Activated CD4-positive, alpha-beta T cell treated with anti-CD3 and anti-CD28 coated beads, Interleukin-2, amount 10 ng/mL, durations not matched to agents 7 days and 5 days (primary cell): ENCODE results near the gene PLA2G7. TPM values are rescaled to one million over a fixed set of nuclear protein-coding genes. Genes with fewer than 3 reads are reported as not detected.
"Not testable (repeated sequence)": the region's sequence is repeated elsewhere in the genome, so short reads cannot be mapped to it uniquely, and the experiment has no call there.

Experiments used
- CTCF ChIA-PET: fragments of 350-600 bp; sonication (Branson Sonifier 250); formaldehyde crosslinking; loops from one replicate; lab custom pipeline; 2021; ENCODE audit warnings: antibody characterized with exemption; lab: Charles Lee
- POLR2A ChIA-PET: fragments of 350-600 bp; sonication (Branson Sonifier 250); formaldehyde crosslinking; loops from one replicate; lab custom pipeline; 2021; ENCODE audit warnings: antibody characterized with exemption; lab: Charles Lee
- DNase-seq: peaks from one replicate; pipeline ENCODE4 v3.0.0-alpha.2; 2020
- H3K27ac Mint-ChIP-seq: one replicate; pipeline ENCODE4 v1.8.0; 2021; ENCODE audit warnings: mild to moderate bottlenecking, moderate library complexity, mixed read lengths
- H3K27me3 Mint-ChIP-seq: one replicate; pipeline ENCODE4 v1.8.0; 2021; ENCODE audit warnings: mixed read lengths
- H3K36me3 Mint-ChIP-seq: one replicate; pipeline ENCODE4 v1.8.0; 2021; ENCODE audit warnings: low read depth, mixed read lengths
- H3K4me1 Mint-ChIP-seq: one replicate; pipeline ENCODE4 v1.8.0; 2021; ENCODE audit warnings: mixed read lengths
- H3K4me3 Mint-ChIP-seq: one replicate; pipeline ENCODE4 v1.8.0; 2021; ENCODE audit warnings: mild to moderate bottlenecking, moderate library complexity, mixed read lengths
- H3K9me3 Mint-ChIP-seq: one replicate; pipeline ENCODE4 v1.8.0; 2021; ENCODE audit warnings: mixed read lengths
- total RNA-seq, 2 experiments: library from RNA; stranded (reverse); gene quantifications; one replicate each; pipeline ENCODE4 v1.2.3, GENCODE V29; 2021

Gene PLA2G7
- total RNA-seq, result not detected

DNA sequence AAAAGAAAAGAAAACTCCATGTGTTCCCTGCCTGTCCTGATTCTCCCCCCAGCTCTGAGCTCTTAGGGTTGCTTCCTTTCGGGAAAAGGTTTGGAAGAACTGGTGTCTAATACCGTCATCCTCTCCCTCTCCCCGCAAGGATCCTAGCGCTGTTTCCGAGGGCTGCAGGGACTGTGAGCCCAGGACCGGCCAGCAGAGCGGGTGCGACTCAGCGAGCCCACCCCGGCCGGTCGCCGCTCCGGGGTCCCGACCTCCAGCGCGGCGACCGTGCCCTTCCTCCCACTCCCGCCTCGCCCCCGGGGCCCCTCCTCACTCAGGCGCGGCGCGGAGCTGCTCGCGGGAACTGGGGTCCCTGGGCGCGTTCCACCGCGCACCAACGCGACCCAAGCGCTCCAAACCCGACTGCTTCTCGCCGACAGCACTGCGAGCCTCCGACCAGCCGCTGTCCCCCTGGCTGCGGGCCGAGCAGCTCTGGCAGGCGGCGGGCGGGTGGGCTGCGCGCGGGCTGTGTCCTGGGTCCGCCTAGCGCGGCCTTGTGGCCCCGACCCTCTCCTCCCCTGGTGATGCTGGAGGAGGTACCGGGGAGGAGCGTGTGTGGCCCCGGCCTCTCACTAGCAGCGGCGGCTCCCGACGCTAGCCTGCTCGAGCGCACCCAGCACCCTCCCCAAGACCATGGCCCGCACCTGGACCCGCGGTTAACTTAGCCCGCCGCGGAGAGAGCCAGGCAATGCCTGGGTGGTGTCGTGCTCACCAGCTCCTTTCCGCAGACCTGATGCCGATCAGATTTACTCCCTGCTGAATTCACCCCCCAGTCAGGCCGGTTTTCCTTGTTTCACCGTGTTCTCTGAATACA lies at the start of gene PLA2G7:
Gene PLA2G7, minus strand, starts transcription at position 509 of the 853 bp plus-strand sequence. CDS start 12,484 bp downstream, outside the sequence.
- POLR2A ChIA-PET, result no interaction called here
- peaks cover 58% of the 10 kb centered on the region for H3K27me3 Mint-ChIP-seq
- H3K4me3 Mint-ChIP-seq, result no peak within 1 kb of the TSS
- H3K36me3 Mint-ChIP-seq, result no peaks in the 10 kb centered on the region
- CTCF ChIA-PET, result no interaction called here
- H3K9me3 Mint-ChIP-seq, result no peaks in the 10 kb centered on the region
- no peak for DNase-seq
- H3K27ac Mint-ChIP-seq, result no peak within 1 kb of the TSS
- peaks cover 6% of the 10 kb centered on the region for H3K4me1 Mint-ChIP-seq

DNA sequence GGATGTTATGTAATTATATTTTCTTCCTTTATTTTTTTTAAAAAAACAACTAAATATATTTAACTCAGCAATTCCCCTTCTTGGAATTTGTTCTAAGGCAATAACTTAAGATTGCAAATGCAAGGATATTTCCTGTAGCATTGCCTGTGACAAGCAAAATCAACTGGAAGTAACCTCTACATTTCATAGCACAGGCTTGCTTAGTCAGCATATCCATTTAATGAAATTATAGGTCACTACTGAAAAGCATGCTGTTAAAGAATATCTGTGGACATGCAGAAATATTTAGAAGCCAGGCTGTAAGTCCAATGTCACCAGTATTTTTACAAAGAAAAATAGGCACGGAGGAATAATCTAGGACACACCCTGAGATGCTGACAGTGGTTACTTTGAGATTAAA lies 49.4 kb upstream of the PLA2G7 start:
- H3K9me3 Mint-ChIP-seq, result no peaks in the 10 kb centered on the region
- CTCF ChIA-PET, result no interaction called here
- H3K27me3 Mint-ChIP-seq, result no peaks in the 10 kb centered on the region
- POLR2A ChIA-PET, result no interaction called here
- no peaks in the 10 kb centered on the region for H3K4me1 Mint-ChIP-seq
- H3K4me3 Mint-ChIP-seq, result no peak overlapping the region
- H3K27ac Mint-ChIP-seq, result no peak overlapping the region
- no peak for DNase-seq
- no peaks in the 10 kb centered on the region for H3K36me3 Mint-ChIP-seq

DNA sequence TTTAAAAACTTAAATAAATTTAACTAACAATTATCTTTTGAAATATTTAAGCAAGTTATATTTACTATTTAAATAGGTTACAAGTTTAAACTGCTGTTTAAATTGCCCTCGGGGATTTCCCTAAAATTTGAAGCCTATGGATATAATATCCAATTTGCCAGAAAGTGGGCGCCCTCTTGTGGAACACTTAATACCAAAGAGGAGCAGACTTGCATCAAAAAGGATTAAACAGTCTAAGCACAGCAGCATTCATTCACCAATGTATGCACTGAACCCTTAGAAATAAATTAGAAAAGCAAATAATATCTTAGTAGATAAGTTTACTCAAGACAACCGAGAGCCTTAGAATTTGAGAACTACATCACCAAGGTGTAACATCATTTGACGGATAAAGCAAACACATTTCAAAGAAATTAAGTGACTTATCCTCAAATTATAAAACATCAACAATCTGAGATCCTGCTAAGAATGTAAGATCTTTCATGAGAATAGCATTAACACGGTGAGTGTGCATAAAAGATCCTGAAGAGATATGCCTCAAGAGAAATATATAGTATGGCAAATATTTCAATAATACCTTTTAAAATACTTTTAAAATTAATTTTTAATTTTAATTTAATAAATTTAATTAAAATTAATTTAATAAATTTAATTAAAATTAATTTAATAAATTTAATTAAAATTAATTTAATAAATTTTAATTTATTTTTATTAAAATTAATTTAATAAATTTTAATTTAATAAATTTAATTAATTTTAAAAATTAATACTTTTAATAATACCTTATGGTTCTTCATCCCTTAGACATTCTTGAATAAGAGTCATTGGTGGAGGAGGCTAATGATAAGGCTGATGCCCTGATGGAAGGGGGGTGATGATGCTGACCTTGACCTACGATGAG lies 46.6 kb upstream of the PLA2G7 start:
- Mint-ChIP-seq H3K27me3 (no peaks in the 10 kb centered on the region), H3K4me3 (no peak overlapping the region), H3K36me3 (no peaks in the 10 kb centered on the region), H3K9me3 (no peaks in the 10 kb centered on the region), H3K27ac (no peak overlapping the region), H3K4me1 (no peaks in the 10 kb centered on the region)
- POLR2A ChIA-PET, result no interaction called here
- DNase-seq, result peak; percentile 36
- CTCF ChIA-PET, result no interaction called here

DNA sequence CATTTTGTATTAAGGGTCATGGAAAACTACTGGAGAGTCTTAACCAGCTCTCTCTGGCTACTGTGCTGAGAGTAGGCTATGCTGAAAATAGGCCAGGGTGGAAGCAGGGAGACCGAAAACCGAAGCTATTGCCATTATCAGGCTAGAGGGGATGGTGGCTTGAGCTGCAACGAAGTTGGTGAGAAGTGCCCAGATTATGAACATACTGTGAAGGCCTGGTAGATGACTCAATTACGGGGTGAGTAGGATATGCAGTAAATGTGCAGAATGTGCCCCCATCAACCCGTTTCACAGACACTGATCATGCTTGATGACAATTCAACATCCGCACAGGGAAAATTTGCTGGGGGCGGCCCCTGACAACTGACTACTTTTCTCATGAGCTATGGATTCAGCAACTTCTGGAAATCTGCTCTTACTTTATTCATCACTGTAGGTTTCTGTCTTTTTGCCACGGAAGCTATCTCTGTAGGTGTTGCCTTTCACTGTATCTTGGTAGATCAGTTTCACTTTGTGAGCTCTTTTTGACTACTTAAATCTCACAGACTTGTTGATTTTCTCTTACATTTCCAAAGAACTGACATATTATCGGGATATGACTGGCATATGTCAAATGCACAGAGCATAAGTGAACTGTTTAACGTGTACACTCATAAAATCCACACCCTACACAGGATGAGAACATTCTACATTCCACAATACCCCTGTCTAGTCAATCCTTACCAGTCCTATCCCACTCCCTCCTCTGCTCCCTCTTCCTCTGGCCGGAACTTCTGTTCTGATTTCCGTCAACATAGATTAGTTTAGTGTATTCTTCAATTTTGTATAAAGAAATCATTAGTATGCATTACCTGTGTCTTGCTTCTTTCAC lies 42.5 kb upstream of the PLA2G7 start:
- POLR2A ChIA-PET, result no interaction called here
- Mint-ChIP-seq H3K4me3 (no peak overlapping the region), H3K9me3 (no peaks in the 10 kb centered on the region), H3K27ac (no peak overlapping the region), H3K36me3 (no peaks in the 10 kb centered on the region), H3K4me1 (no peaks in the 10 kb centered on the region), H3K27me3 (no peaks in the 10 kb centered on the region)
- no peak for DNase-seq
- CTCF ChIA-PET, result interaction anchor here (1.3 kb wide), 1 partner anchor 10 kb away, joined by 3 read pairs; no protein-coding TSS in a partner anchor

DNA sequence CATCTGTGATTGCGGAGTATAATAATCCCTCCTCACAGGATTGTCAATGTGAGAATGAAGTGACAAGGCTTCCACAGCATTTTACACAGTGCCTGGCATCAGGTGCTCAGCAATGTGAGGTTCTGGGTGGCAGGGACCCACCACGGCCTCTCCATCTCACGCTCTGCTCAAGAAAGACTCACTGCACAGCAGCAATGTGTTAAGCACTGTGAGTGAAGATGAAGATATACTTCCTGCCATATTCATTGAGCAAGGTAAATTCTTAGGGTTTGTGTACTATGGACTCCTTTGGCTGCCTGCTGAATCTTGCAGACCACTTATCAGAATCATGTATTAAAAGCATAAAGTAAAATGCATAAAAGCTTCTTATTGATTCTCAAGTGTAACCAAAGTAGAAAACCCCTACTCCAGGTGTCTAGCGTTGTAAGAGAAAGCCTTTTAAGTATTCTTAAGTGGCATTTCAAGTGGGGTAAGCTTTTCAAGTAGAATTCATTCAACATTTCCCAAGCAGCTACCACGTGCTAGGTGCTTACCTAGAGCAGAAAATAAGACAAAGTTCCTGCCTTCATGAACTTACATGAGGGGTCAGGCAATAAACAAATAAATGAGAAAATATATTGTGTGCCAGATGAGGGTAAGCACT lies 41.0 kb upstream of the PLA2G7 start:
- DNase-seq, result no peak
- Mint-ChIP-seq H3K4me1 (no peaks in the 10 kb centered on the region), H3K27me3 (no peaks in the 10 kb centered on the region), H3K9me3 (no peaks in the 10 kb centered on the region), H3K4me3 (no peak overlapping the region), H3K27ac (no peak overlapping the region), H3K36me3 (no peaks in the 10 kb centered on the region)
- ChIA-PET CTCF (no interaction called here), POLR2A (no interaction called here)

DNA sequence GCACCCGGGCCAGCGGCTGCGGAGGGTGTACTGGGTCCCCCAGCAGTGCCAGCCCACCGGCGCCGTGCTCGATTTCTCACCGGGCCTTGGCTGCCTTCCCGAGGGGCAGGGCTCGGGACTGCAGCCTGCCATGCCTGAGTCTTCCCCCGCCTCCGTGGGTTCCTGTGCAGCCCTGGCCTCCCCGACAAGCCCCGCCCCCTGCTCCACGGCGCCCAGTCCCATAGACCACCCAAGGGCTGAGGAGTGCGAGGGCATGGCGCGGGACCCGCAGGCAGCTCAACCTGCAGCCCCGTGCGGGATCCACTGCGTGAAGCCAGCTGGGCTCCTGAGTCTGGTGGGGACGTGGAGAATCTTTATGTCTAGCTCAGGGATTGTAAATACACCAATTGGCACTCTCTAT lies 39.6 kb upstream of the PLA2G7 start:
- H3K27ac Mint-ChIP-seq, H3K9me3 Mint-ChIP-seq, H3K36me3 Mint-ChIP-seq, H3K4me3 Mint-ChIP-seq, H3K4me1 Mint-ChIP-seq, DNase-seq, CTCF ChIA-PET, H3K27me3 Mint-ChIP-seq, POLR2A ChIA-PET: not testable (repeated sequence)

DNA sequence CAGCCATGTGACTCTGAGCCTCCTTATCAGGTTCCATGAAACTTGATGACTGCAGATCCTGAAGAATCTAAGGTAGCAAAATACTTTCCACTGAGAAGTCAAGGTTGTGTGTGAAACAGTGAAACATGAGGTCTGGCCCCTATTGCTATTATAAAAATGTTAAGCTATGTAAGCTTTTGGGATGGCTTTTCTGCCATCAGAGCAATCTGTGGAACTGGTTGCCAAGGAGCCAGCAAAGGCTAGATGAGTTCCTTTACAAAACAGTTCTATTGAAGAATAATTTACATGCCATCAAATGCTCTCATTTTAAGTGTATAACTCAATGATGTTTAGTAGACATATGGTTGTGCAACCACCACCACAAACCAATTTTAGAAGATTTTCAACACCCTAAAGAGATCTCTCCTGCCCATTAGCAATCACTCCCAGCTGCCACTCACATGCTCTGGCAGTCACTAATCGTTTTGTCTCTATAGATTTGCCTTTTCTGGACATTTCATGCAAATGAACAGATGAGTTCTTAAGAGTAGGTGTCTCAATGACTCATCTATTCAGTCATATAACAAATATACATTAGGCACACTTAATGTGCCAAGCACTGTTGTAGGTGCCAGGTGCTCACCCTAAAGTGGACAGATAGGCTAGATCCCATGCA lies 38.2 kb upstream of the PLA2G7 start:
- Mint-ChIP-seq H3K27me3 (peaks cover 6% of the 10 kb centered on the region), H3K27ac (no peak overlapping the region), H3K4me1 (no peaks in the 10 kb centered on the region), H3K4me3 (no peak overlapping the region), H3K9me3 (no peaks in the 10 kb centered on the region), H3K36me3 (no peaks in the 10 kb centered on the region)
- POLR2A ChIA-PET, result no interaction called here
- DNase-seq, result no peak
- CTCF ChIA-PET, result interaction anchor here (0.9 kb wide), 1 partner anchor 15 kb away, joined by 3 read pairs; no protein-coding TSS in a partner anchor

DNA sequence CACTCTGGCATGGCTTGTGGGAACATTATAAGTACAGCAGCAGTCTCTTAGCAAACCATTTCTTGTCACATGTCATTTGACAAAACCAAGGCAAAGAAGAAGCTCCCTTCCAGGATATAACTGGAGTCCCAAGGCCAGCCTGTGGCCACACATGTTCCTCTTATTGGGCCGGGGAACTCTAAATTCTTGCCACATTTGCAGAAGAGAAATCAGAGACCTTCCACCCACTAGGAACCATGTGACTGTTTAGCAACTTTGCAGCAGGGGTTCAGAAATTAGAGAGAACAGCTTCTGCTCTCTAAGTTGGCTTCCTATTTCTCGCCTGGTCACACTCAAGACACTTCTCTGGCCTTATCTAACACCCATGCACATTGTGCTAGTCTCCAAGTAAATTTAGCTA lies 37.6 kb upstream of the PLA2G7 start:
- no peak overlapping the region for H3K27ac Mint-ChIP-seq
- CTCF ChIA-PET, result interaction anchor here (0.9 kb wide), 1 partner anchor 16 kb away, joined by 3 read pairs; no protein-coding TSS in a partner anchor

DNA sequence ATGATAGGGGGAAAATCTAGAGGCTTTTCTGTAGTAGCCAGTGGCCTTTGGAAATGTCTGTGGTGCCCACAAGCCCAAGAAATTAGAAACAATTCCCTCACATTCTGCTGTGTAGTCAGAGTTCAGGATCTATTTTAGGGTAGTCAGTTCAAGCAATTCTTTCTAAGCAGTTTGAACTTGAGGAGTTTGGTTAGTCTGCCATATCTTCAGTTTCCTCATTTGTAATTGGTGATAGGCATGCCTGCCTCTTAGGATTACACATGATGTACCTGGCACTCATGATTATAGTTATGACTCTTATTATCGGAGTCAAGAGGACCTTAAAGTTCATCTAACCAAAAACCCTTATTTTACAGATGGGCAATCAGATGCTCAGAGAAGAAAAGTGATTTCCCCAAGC lies 36.8 kb upstream of the PLA2G7 start:
- ChIA-PET CTCF (interaction anchor here (0.9 kb wide), 1 partner anchor 17 kb away, joined by 3 read pairs; no protein-coding TSS in a partner anchor), POLR2A (no interaction called here)
- DNase-seq, result no peak
- H3K4me3 Mint-ChIP-seq, result no peak overlapping the region
- H3K27ac Mint-ChIP-seq, result no peak overlapping the region
- H3K36me3 Mint-ChIP-seq, result no peaks in the 10 kb centered on the region
- no peaks in the 10 kb centered on the region for H3K4me1 Mint-ChIP-seq
- no peaks in the 10 kb centered on the region for H3K9me3 Mint-ChIP-seq
- peaks cover 9% of the 10 kb centered on the region for H3K27me3 Mint-ChIP-seq

More for the DNA sequence above, 37.6 kb upstream of the PLA2G7 start:
- no peaks in the 10 kb centered on the region for H3K4me1 Mint-ChIP-seq
- POLR2A ChIA-PET, result no interaction called here
- peaks cover 7% of the 10 kb centered on the region for H3K27me3 Mint-ChIP-seq
- H3K9me3 Mint-ChIP-seq, result no peaks in the 10 kb centered on the region
- H3K36me3 Mint-ChIP-seq, result no peaks in the 10 kb centered on the region
- DNase-seq, result no peak
- H3K4me3 Mint-ChIP-seq, result no peak overlapping the region

DNA sequence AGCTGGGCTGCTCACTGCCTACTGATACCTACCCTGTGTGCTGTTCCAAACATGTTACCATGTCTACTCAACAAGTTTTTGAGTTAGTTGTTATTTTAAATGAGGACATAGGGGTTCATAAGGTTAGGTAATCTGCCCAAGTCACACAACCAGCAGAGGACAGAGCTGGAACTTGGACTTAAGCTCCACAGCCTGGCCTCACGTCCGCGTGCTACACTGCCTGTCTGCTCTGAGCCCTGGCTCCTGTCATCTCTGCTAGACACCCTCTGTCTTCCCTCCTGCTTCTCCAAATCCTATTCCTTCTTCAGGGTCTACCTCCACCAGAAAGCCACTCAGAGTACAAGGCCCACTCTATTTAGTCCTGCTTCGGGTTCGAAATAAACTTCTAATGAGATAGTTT lies 29.8 kb upstream of the PLA2G7 start:
- no peak overlapping the region for H3K27ac Mint-ChIP-seq
- peaks cover 8% of the 10 kb centered on the region for H3K27me3 Mint-ChIP-seq
- no peaks in the 10 kb centered on the region for H3K36me3 Mint-ChIP-seq
- POLR2A ChIA-PET, result no interaction called here
- no peaks in the 10 kb centered on the region for H3K9me3 Mint-ChIP-seq
- no peak overlapping the region for H3K4me3 Mint-ChIP-seq
- no peak for DNase-seq
- CTCF ChIA-PET, result no interaction called here
- H3K4me1 Mint-ChIP-seq, result no peaks in the 10 kb centered on the region

DNA sequence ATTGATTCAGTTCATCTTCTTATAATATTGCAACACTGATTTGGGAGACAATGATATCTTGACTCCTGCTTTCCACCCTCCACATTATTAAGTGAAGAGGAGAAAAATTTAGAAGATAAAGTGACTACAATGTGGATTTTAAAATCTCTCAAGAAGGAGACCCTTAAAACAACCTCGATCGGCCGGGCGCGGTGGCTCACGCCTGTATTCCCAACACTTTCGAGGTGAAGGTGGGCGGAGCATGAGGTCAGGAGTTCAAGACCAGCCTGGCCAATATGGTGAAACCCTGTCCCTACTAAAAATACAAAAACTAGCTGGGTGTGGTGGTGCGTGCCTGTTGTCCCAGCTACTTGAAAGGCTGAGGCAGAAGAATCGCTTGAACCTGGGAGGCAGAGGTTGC lies 29.1 kb upstream of the PLA2G7 start:
- H3K27me3 Mint-ChIP-seq, DNase-seq, CTCF ChIA-PET, H3K27ac Mint-ChIP-seq, POLR2A ChIA-PET, H3K4me1 Mint-ChIP-seq, H3K9me3 Mint-ChIP-seq, H3K36me3 Mint-ChIP-seq, H3K4me3 Mint-ChIP-seq: not testable (repeated sequence)

DNA sequence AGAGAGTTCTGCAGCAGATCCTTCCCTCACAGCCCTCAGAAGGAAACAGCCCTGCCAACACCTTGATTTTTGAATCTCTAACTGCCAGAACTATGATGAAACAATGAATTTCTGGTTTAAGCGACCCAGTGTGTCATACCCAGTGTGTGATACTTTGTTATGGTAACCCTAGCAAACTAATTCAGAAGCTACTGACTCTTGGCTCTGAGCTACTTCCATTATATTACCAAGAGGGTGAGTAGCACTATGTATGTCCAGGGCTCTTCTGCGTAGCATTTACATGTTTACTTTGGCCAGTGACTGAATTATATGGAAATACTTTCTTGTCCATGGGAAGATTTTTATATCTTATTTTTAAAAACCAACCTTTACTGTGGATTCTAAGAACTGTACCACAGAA lies 28.3 kb upstream of the PLA2G7 start:
- H3K27ac Mint-ChIP-seq, result no peak overlapping the region
- ChIA-PET CTCF (no interaction called here), POLR2A (no interaction called here)
- H3K36me3 Mint-ChIP-seq, result no peaks in the 10 kb centered on the region
- H3K27me3 Mint-ChIP-seq, result peaks cover 3% of the 10 kb centered on the region
- no peaks in the 10 kb centered on the region for H3K4me1 Mint-ChIP-seq
- H3K4me3 Mint-ChIP-seq, result no peak overlapping the region
- H3K9me3 Mint-ChIP-seq, result no peaks in the 10 kb centered on the region
- no peak for DNase-seq
